ENCODE data around the gene GALNS.
"Not testable (repeated sequence)": the region's sequence is repeated elsewhere in the genome, so short reads cannot be mapped to it uniquely, and the experiment has no call there.

The GALNS gene

DNA sequence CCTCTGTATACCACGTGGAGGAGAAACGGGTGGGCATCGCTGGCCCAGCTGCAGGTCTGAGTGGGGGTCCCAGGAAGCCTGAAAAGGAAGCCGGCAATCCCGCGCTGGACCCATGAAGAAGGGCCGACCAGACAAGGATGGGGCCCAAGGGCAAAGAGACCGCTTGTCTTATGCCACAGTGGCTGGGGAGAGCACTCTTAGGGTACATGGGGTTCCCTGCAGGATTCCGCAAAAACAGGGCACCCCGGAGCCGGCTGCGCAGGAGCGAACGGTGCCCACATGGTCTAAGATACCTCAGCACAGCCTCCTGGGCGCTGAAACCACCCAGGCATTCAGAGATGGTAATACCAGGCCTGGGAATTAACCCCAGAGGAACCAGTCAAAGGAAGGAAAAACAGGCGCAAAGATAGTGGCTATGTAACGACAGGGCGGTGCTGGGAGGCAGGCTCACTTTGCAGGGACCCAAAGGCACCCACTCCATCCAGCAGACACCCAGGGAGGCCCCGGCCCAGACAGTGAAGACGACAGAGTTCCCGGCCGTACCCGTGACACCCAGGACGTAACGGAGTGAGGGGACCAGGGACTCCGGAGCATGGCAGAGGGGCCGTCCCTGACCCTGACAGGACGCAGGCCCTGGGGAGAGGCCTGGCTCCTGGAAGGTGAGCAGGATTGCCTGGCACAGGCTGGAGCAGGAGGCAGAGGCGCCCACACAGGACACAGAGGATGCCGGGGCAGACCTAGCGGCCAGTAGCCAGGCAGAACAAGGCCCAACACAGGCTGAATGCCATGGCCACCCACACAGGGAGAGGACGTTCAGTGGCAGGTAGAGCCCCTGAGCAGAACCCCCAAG, 82.0 kb downstream of the GALNS start:
- Histone ChIP-seq H3K9me3 (ENCODE audit: control insufficient read depth, low read length) (no peaks in the 10 kb centered on the region), H3K4me1 (ENCODE audit: control insufficient read depth, insufficient read depth, low read length) (peaks cover 55% of the 10 kb centered on the region), H3K27me3 (ENCODE audit: control insufficient read depth, insufficient read depth, low read length, poor library complexity, severe bottlenecking) (peaks cover 29% of the 10 kb centered on the region), H3K27ac (ENCODE audit: insufficient read depth, low read depth, low read length, poor library complexity, severe bottlenecking) (no peak overlapping the region), H3K4me3 (ENCODE audit: insufficient read depth, low read depth, low read length) (no peak overlapping the region), H3K36me3 (ENCODE audit: control insufficient read depth, insufficient read depth, low read length) (no peaks in the 10 kb centered on the region)
- WGBS, 2 experiments: 93 to 95% methylated on average over 32 of the region's 32 CpGs

DNA sequence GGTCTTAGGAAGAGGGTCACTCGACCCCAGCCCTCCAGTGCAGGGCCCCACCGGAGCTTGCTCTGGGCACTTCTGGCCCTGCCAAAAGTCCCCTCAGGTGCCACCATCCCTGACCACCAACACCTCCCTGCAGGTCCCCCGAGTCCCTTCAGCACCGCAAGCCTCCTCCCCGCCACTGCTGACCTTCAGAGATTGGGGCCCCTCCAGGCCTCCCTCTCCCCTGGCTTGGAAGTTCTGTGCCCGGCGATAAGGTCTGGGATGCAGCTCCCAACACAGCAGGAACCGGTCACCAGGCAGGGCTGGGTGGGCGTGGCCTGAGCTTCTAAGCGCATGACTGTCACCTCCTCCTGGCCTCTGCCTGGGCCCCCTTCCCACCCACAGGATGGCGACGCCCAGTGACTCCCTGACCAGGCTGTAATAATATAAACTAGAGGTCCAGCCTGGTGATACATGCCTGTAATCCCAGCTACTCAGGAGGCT, 82.9 kb downstream of the GALNS start:
- Histone ChIP-seq H3K36me3 (ENCODE audit: control insufficient read depth, insufficient read depth, low read length) (no peaks in the 10 kb centered on the region), H3K4me1 (ENCODE audit: control insufficient read depth, insufficient read depth, low read length) (peaks cover 59% of the 10 kb centered on the region), H3K27me3 (ENCODE audit: control insufficient read depth, insufficient read depth, low read length, poor library complexity, severe bottlenecking) (peaks cover 32% of the 10 kb centered on the region), H3K4me3 (ENCODE audit: insufficient read depth, low read depth, low read length) (no peak overlapping the region), H3K9me3 (ENCODE audit: control insufficient read depth, low read length) (no peaks in the 10 kb centered on the region), H3K27ac (ENCODE audit: insufficient read depth, low read depth, low read length, poor library complexity, severe bottlenecking) (no peak overlapping the region)
- 65 to 67% methylated on average over 12 of the region's 12 CpGs for WGBS, 2 experiments

DNA sequence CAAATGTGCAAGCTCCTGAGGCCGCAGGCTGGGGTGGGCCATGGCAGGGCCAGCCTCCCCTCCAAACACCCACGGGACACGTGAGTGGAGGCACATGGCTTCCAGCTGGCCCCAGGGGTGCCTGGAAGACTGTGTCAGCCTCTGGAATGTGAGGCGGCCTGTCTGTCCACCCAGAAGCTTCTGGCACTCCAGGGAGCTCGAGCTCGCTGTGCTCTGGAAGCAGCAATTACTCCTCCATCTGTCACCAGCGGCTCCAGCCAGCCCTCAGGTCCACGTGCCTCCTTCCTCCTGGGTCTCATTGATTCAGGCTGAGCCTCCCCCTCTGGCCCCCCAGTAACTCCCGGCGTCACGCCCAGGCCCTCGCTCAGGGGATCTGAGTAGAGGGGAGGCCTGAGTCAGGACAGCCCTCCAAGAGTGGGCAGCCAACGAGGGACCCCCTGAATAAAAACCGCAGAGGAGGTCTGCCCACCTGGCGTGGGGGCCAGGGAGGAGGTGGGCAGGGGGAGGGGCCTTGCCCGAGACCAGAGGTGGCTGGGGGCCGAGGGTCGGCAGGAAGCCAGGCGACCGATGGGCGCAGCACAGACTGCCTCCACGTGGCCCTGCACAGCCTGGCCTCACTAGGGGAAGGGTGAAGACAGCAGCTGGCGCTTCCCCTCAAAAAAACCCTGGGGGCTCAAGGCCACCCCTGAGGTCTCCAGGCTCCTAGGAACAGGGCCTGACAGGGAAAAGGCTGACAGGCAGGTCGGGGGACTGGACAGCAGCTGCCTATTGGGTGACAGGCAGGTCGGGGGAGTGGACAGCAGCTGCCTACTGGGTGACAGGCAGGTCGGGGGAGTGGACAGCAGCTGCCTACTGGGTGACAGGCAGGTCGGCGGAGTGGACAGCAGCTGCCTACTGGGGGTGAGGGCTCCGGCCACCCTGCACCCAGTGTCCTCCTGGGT, 83.6 kb downstream of the GALNS start:
- H3K27me3 ChIP-seq (ENCODE audit: control insufficient read depth, insufficient read depth, low read length, poor library complexity, severe bottlenecking): peaks cover 32% of the 10 kb centered on the region
- H3K9me3 ChIP-seq (ENCODE audit: control insufficient read depth, low read length): no peaks in the 10 kb centered on the region
- no peaks in the 10 kb centered on the region for H3K36me3 ChIP-seq (ENCODE audit: control insufficient read depth, insufficient read depth, low read length)
- no peak overlapping the region for H3K4me3 ChIP-seq (ENCODE audit: insufficient read depth, low read depth, low read length)
- peaks cover 54% of the 10 kb centered on the region for H3K4me1 ChIP-seq (ENCODE audit: control insufficient read depth, insufficient read depth, low read length)
- no peak overlapping the region for H3K27ac ChIP-seq (ENCODE audit: insufficient read depth, low read depth, low read length, poor library complexity, severe bottlenecking)
- WGBS, 2 experiments: 72 to 73% methylated on average over 29 of the region's 29 CpGs

GRCh38 chr16:88771781-88772180, 85.0 kb downstream of the GALNS start:
- H3K4me3 ChIP-seq (ENCODE audit: insufficient read depth, low read depth, low read length); H3K9me3 ChIP-seq (ENCODE audit: control insufficient read depth, low read length); H3K36me3 ChIP-seq (ENCODE audit: control insufficient read depth, insufficient read depth, low read length); H3K27ac ChIP-seq (ENCODE audit: insufficient read depth, low read depth, low read length, poor library complexity, severe bottlenecking): not testable (repeated sequence)
- peaks cover 47% of the 10 kb centered on the region for H3K4me1 ChIP-seq (ENCODE audit: control insufficient read depth, insufficient read depth, low read length)
- WGBS, 2 experiments: 92 to 93% methylated on average over 17 of the region's 23 CpGs
- H3K27me3 ChIP-seq (ENCODE audit: control insufficient read depth, insufficient read depth, low read length, poor library complexity, severe bottlenecking): peaks cover 35% of the 10 kb centered on the region

DNA sequence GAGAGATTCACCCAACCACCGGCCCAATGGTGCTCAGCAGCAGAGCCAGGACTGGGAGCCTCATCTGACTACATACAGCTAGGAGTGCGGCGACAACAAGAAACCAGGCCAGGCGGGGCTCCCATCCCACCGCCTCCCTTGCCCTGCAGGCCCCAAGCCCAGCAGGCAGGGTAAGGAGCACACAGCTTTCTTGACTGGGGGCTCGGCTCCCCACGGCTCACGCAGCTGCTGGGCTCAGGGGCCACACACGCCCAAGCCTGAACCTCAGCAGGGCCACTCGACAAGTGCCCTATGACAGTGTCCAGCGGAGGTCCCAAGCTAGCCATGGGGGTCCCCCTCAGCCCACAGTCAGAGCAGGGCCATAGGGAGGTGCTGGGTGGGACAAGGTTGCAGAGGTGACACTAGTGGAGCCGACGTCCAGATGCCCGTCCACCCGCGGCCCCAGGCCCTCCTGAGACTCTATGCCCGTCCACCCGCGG, 85.4 kb downstream of the GALNS start:
- no peaks in the 10 kb centered on the region for H3K36me3 ChIP-seq (ENCODE audit: control insufficient read depth, insufficient read depth, low read length)
- H3K27me3 ChIP-seq (ENCODE audit: control insufficient read depth, insufficient read depth, low read length, poor library complexity, severe bottlenecking): peaks cover 35% of the 10 kb centered on the region
- 74 to 77% methylated on average over 16 to 19 of the region's 19 CpGs for WGBS, 2 experiments
- H3K9me3 ChIP-seq (ENCODE audit: control insufficient read depth, low read length): no peaks in the 10 kb centered on the region
- peak overlapping the region; percentile 13 for H3K4me3 ChIP-seq (ENCODE audit: insufficient read depth, low read depth, low read length)
- peaks cover 47% of the 10 kb centered on the region for H3K4me1 ChIP-seq (ENCODE audit: control insufficient read depth, insufficient read depth, low read length)
- H3K27ac ChIP-seq (ENCODE audit: insufficient read depth, low read depth, low read length, poor library complexity, severe bottlenecking): no peak overlapping the region

GRCh38 chr16:88770461-88771293, 86.1 kb downstream of the GALNS start:
- peaks cover 44% of the 10 kb centered on the region for H3K4me1 ChIP-seq (ENCODE audit: control insufficient read depth, insufficient read depth, low read length)
- H3K27ac ChIP-seq (ENCODE audit: insufficient read depth, low read depth, low read length, poor library complexity, severe bottlenecking): no peak overlapping the region
- H3K4me3 ChIP-seq (ENCODE audit: insufficient read depth, low read depth, low read length): peak overlapping the region; percentile 13
- WGBS, 2 experiments: 20 to 21% methylated on average over 41 of the region's 41 CpGs
- H3K27me3 ChIP-seq (ENCODE audit: control insufficient read depth, insufficient read depth, low read length, poor library complexity, severe bottlenecking): peaks cover 35% of the 10 kb centered on the region
- no peaks in the 10 kb centered on the region for H3K9me3 ChIP-seq (ENCODE audit: control insufficient read depth, low read length)
- H3K36me3 ChIP-seq (ENCODE audit: control insufficient read depth, insufficient read depth, low read length): no peaks in the 10 kb centered on the region

- H3K4me3 ChIP-seq (ENCODE audit: insufficient read depth, low read depth, low read length): peak overlapping the region; percentile 11
- H3K9me3 ChIP-seq (ENCODE audit: control insufficient read depth, low read length): no peaks in the 10 kb centered on the region
- H3K4me1 ChIP-seq (ENCODE audit: control insufficient read depth, insufficient read depth, low read length): peaks cover 44% of the 10 kb centered on the region
- no peak overlapping the region for H3K27ac ChIP-seq (ENCODE audit: insufficient read depth, low read depth, low read length, poor library complexity, severe bottlenecking)
- H3K27me3 ChIP-seq (ENCODE audit: control insufficient read depth, insufficient read depth, low read length, poor library complexity, severe bottlenecking): peaks cover 35% of the 10 kb centered on the region
- 19 to 20% methylated on average over 30 of the region's 30 CpGs for WGBS, 2 experiments
- no peaks in the 10 kb centered on the region for H3K36me3 ChIP-seq (ENCODE audit: control insufficient read depth, insufficient read depth, low read length)
These were observed 86.9 kb downstream of the GALNS start for GRCh38 chr16:88769617-88770460.

DNA sequence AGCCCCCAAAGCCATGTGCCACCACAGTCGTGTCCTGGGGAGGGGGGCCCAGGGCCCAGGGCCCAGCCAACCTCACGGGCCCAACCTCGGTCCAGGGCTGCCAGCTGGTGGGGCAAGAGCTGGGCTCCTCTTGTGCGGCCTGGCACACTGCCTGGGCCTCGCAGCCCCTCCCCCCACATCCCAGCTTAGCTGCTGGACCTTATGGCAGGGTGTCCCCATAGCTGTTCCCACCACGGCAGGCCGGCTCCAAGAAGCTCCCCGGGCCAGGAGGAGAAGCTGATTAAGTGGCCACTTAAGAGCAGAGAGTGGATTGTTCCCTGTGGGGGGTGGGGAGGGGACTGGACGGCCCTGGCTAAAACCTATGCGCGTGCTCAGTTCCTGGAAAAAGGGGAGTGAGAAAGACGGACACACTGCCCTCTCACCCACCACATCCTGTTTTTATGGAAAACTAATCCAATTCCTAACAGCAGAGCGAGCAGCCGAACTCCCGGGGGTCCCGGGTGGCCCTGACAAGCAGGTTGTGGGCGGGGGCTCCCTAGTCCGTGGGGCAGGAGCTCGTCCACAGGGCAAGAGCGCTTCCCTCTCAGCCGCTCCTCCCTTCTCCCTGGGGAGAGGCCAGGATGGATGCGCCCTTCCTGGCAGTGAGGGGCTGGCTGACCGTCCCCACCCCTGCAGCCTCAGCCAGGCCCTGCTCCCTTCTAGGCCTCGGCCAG, 88.5 kb downstream of the GALNS start:
- peaks cover 35% of the 10 kb centered on the region for H3K27me3 ChIP-seq (ENCODE audit: control insufficient read depth, insufficient read depth, low read length, poor library complexity, severe bottlenecking)
- 71 to 75% methylated on average over 23 to 24 of the region's 24 CpGs for WGBS, 2 experiments

More for the DNA sequence above, 88.5 kb downstream of the GALNS start:
- H3K27ac ChIP-seq (ENCODE audit: insufficient read depth, low read depth, low read length, poor library complexity, severe bottlenecking): no peak overlapping the region
- H3K36me3 ChIP-seq (ENCODE audit: control insufficient read depth, insufficient read depth, low read length): no peaks in the 10 kb centered on the region
- no peak overlapping the region for H3K4me3 ChIP-seq (ENCODE audit: insufficient read depth, low read depth, low read length)
- peaks cover 46% of the 10 kb centered on the region for H3K4me1 ChIP-seq (ENCODE audit: control insufficient read depth, insufficient read depth, low read length)
- H3K9me3 ChIP-seq (ENCODE audit: control insufficient read depth, low read length): no peaks in the 10 kb centered on the region

Measured in ectodermal cell (in vitro differentiated cells).